HepG2 (cell line): Measurements from ENCODE around the gene TAS1R3. TPM values are rescaled to one million over a fixed set of nuclear protein-coding genes. Genes with fewer than 3 reads are reported as not detected.

ENCODE experiments used
- ATAC-seq: fragments of 200-7000 bp; cut with Tn5 transposase; 3 replicates; pipeline ENCODE4 v1.9.1; 2020; ENCODE audit warnings: mild to moderate bottlenecking, moderate library complexity
- BruUV-seq: library from RNA; stranded (reverse); fragments of 400-500 nt; replicated peaks from 2 replicates; lab custom pipeline; 2021; lab: Mats Ljungman, UMichigan
- CTCF ChIA-PET: fragments of 300-600 bp; formaldehyde crosslinking; extraction: SDS; loops from one replicate; lab custom pipeline; 2021; ENCODE audit warnings: low total read pairs, inconsistent platforms, low intra/inter-chr PET ratio; lab: Yijun Ruan, JAX
- POLR2A ChIA-PET: fragments of 350-600 bp; sonication (Branson Sonifier 250); formaldehyde crosslinking; loops from one replicate; lab custom pipeline; 2020; ENCODE audit warnings: antibody characterized with exemption, inconsistent platforms; lab: Yijun Ruan, JAX
- DNase-seq: peaks from one replicate; pipeline ENCODE4 v3.0.0-alpha.2; 2015; ENCODE audit warnings: low spot score
- FAIRE-seq: peaks from 3 replicates; lab custom pipeline; 2011; peaks lifted over from hg19 to GRCh38; lab: Jason Lieb, UNC
- H2AFZ ChIP-seq: one replicate; pipeline ENCODE4 v1.6.1; 2011; ENCODE audit warnings: low read length, inconsistent platforms
- H3K27ac ChIP-seq: fragments of 300-600 bp; 3 replicates; pipeline ENCODE4 v1.8.0; 2011; ENCODE audit warnings: mixed run types, mild to moderate bottlenecking, mixed read lengths, low read length, inconsistent platforms; ENCODE audit not compliant: insufficient read depth; ENCODE audit errors: extremely low read length
- H3K27me3 ChIP-seq, 2 experiments: fragments of 200-600 bp in 1 of 2; 2 replicates in 1 of 2; 3 replicates in 1 of 2; pipeline versions ENCODE4 v1.6.0 to v1.8.0; 2011; ENCODE audit warnings: low read length in 2 of 2, mild to moderate bottlenecking in 2 of 2, moderate library complexity in 2 of 2, inconsistent platforms in 1 of 2; ENCODE audit not compliant: insufficient read depth in 2 of 2, control insufficient read depth in 1 of 2
- H3K36me3 ChIP-seq, 2 experiments: fragments of 200-600 bp in 1 of 2; replicated peaks in 1 of 2; 2 replicates in 1 of 2; 3 replicates in 1 of 2; pipeline versions ENCODE4 v1.5.1 to v1.8.0; 2011; ENCODE audit warnings: low read length in 2 of 2, inconsistent platforms in 1 of 2; ENCODE audit not compliant: insufficient read depth in 2 of 2, control insufficient read depth in 1 of 2
- H3K4me1 ChIP-seq: 2 replicates; pipeline ENCODE4 v1.5.1; 2012; ENCODE audit warnings: low read length, inconsistent platforms; ENCODE audit not compliant: insufficient read depth
- H3K4me2 ChIP-seq: 2 replicates; pipeline ENCODE4 v1.6.0; 2011; ENCODE audit warnings: low read depth, low read length, inconsistent platforms
- H3K4me3 ChIP-seq, 3 experiments: fragments of 200-600 bp in 1 of 3; sonication (generic), shearing (Covaris generic) in 1 of 3; replicated peaks in 1 of 3; 2 replicates each; pipeline ENCODE4 v1.5.1; 2011 to 2016; ENCODE audit warnings: low read length in 3 of 3, inconsistent platforms in 2 of 3, low read depth in 2 of 3, mild to moderate bottlenecking in 2 of 3, control low read depth in 1 of 3, mixed read lengths in 1 of 3; ENCODE audit not compliant: insufficient read depth in 1 of 3
- H3K79me2 ChIP-seq: one replicate; pipeline ENCODE4 v1.6.1; 2011; ENCODE audit warnings: low read length, inconsistent platforms; ENCODE audit not compliant: insufficient read depth
- H3K9ac ChIP-seq: 2 replicates; pipeline ENCODE4 v1.6.0; 2011; ENCODE audit warnings: mild to moderate bottlenecking, low read depth, low read length, inconsistent platforms; ENCODE audit not compliant: insufficient read depth
- H3K9me3 ChIP-seq: 2 replicates; pipeline ENCODE4 v1.5.1; 2012; ENCODE audit warnings: mild to moderate bottlenecking, low read length
- H4K20me1 ChIP-seq: 2 replicates; pipeline ENCODE4 v1.6.0; 2011; ENCODE audit warnings: inconsistent platforms, mild to moderate bottlenecking, low read length, moderate library complexity; ENCODE audit not compliant: insufficient read depth
- CC2D1A ChIP-seq: sonication (generic); formaldehyde crosslinking; IDR thresholded peaks from 2 replicates; pipeline ENCODE4 v1.8.1; 2023; ENCODE audit warnings: mild to moderate bottlenecking, missing genetic modification reagents
- HMG20B ChIP-seq: conservative IDR thresholded peaks from 2 replicates; pipeline ENCODE4 v1.6.1; 2016; ENCODE audit warnings: missing genetic modification reagents, missing compliant biosample characterization
- HOXA3 ChIP-seq: sonication (generic); formaldehyde crosslinking; IDR thresholded peaks from 2 replicates; pipeline ENCODE4 v1.5.0; 2020; ENCODE audit warnings: missing genetic modification reagents
- MAFG ChIP-seq: sonication (generic); formaldehyde crosslinking; IDR thresholded peaks from 2 replicates; pipeline ENCODE4 v1.5.1; 2020; ENCODE audit warnings: mild to moderate bottlenecking, missing genetic modification reagents
- MEIS1 ChIP-seq: sonication (generic); formaldehyde crosslinking; IDR thresholded peaks from 2 replicates; pipeline ENCODE4 v1.9.0; 2021; ENCODE audit warnings: mild to moderate bottlenecking, missing genetic modification reagents, moderate library complexity, borderline replicate concordance
- NFE2L1 ChIP-seq: sonication (generic); formaldehyde crosslinking; IDR thresholded peaks from 2 replicates; pipeline ENCODE4 v1.4.0; 2020; ENCODE audit warnings: missing genetic modification reagents, mild to moderate bottlenecking, borderline replicate concordance
- RCOR2 ChIP-seq: IDR thresholded peaks from 2 replicates; pipeline ENCODE4 v1.6.1; 2016; ENCODE audit warnings: missing biosample characterization, missing genetic modification reagents
- RXRA ChIP-seq: sonication (generic); formaldehyde crosslinking; IDR thresholded peaks from 2 replicates; pipeline ENCODE4 v1.5.1; 2020; ENCODE audit warnings: missing genetic modification reagents
- SNAPC2 ChIP-seq: sonication (generic); formaldehyde crosslinking; IDR thresholded peaks from 2 replicates; pipeline ENCODE4 v1.8.1; 2022; ENCODE audit warnings: mild to moderate bottlenecking, missing genetic modification reagents
- ZBTB43 ChIP-seq: sonication (generic); formaldehyde crosslinking; conservative IDR thresholded peaks from 2 replicates; pipeline ENCODE4 v1.4.0; 2020; ENCODE audit warnings: missing genetic modification reagents
- ZFYVE20 ChIP-seq: sonication (generic); formaldehyde crosslinking; IDR thresholded peaks from 2 replicates; pipeline ENCODE4 v1.8.0; 2023; ENCODE audit warnings: low read depth, mild to moderate bottlenecking, moderate library complexity, missing genetic modification reagents, borderline replicate concordance
- ZNF446 ChIP-seq: sonication (generic); formaldehyde crosslinking; IDR thresholded peaks from 2 replicates; pipeline ENCODE4 v1.5.0; 2020; ENCODE audit warnings: mild to moderate bottlenecking, missing genetic modification reagents
- ZNF660 ChIP-seq: sonication (generic); formaldehyde crosslinking; IDR thresholded peaks from 2 replicates; pipeline ENCODE4 v1.5.1; 2020; ENCODE audit warnings: mild to moderate bottlenecking, low read depth, missing genetic modification reagents, borderline replicate concordance
- ZNF710 ChIP-seq: sonication (generic); formaldehyde crosslinking; IDR thresholded peaks from 2 replicates; pipeline ENCODE4 v1.5.0; 2020; ENCODE audit warnings: mild to moderate bottlenecking, missing genetic modification reagents, borderline replicate concordance
- ZNF749 ChIP-seq: sonication (generic); formaldehyde crosslinking; IDR thresholded peaks from 2 replicates; pipeline ENCODE4 v1.8.0; 2022; ENCODE audit warnings: mild to moderate bottlenecking, missing genetic modification reagents, moderate library complexity, borderline replicate concordance
- ZNF777 ChIP-seq: sonication (generic); formaldehyde crosslinking; IDR thresholded peaks from 2 replicates; pipeline ENCODE4 v1.4.0; 2020; ENCODE audit warnings: missing genetic modification reagents
- WGBS: methylation state at CpG from one replicate; pipeline ENCODE4 v1.1.6; 2017; ENCODE audit warnings: low lambda C conversion rate; 5-methylcytosine and 5-hydroxymethylcytosine counted together
- in situ Hi-C: cut with HindIII; loops from 2 replicates; pipeline ENCODE4 v1.10.0; 2017; ENCODE audit warnings: low pct_unique_long_range_greater_than_20kb; ENCODE audit not compliant: extremely low pct_ligation_motif_present
- intact Hi-C: fragments of 100-400 bp; cut with micrococcal nuclease; formaldehyde crosslinking; loops from one replicate; pipeline ENCODE4 v1.10.0; 2022; ENCODE audit not compliant: unreplicated experiment
- polyA plus RNA-seq, 8 experiments: library from polyadenylated mRNA; depleted of rRNA in 3 of 8; stranded (reverse) in 7 of 8; unstranded in 1 of 8; fragments of >200 nt; fragmentation: Illumina TruSeq in 4 of 8; extraction: Trizol in 4 of 8; gene quantifications; 2 replicates each; pipeline versions ENCODE4 v1.2.1 to v1.2.3, GENCODE V29; 2011 to 2016; ENCODE audit warnings: low read depth in 4 of 8, missing spikeins in 1 of 8, mixed read lengths in 1 of 8; ENCODE audit not compliant: insufficient read depth in 1 of 8
- total RNA-seq, 5 experiments: library from RNA; depleted of rRNA; stranded (reverse); fragments of >200 nt; fragmentation: Illumina TruSeq; extraction: Trizol; gene quantifications; 2 replicates each; pipeline ENCODE4 v1.2.3, GENCODE V29; 2016; ENCODE audit warnings: low read depth in 1 of 5
- TF ChIP-seq, protein P1 (sequence below): sonication (generic); formaldehyde crosslinking; IDR thresholded peaks from 2 replicates; pipeline ENCODE4 v1.4.0; 2020; ENCODE audit warnings: mild to moderate bottlenecking, missing genetic modification reagents
- TF ChIP-seq, protein P2 (sequence below): sonication (generic); formaldehyde crosslinking; IDR thresholded peaks from 2 replicates; pipeline ENCODE4 v1.8.0; 2022; ENCODE audit warnings: missing genetic modification reagents, low read depth, mild to moderate bottlenecking, borderline replicate concordance
- TF ChIP-seq, protein P3 (sequence below): sonication (generic); formaldehyde crosslinking; IDR thresholded peaks from 2 replicates; pipeline ENCODE4 v1.4.0; 2020; ENCODE audit warnings: missing genetic modification reagents, borderline replicate concordance
- TF ChIP-seq, protein P4 (sequence below): sonication (generic); formaldehyde crosslinking; IDR thresholded peaks from 2 replicates; pipeline ENCODE4 v1.4.0; 2020; ENCODE audit warnings: mild to moderate bottlenecking, low read depth, missing genetic modification reagents

Gene TAS1R3
- total and polyA plus RNA-seq, 2 of the 13 experiments (the other 11 are each of a cell fraction or from before 2014, with no cell fraction given), result 0.13 to 0.15 TPM

DNA sequence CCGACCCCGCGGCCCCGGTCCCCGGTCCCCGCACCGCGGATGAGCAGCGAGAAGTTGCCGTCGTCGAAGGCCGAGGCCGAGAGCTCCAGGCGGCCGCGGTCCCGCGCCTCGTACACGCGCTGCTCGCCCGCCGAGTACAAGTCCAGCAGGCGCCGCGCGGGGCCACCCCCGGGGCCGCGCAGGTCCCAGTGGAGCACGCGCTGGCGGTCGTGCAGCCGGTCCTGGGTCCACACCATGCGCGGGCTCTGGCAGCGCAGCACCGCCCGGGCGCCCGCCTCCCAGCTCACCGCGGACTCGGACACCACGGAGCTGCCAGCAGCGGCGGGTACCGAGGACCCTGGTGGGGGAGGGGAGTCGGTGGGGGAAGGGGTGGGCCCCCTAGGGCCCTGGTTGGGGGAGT is 24.3 kb downstream of the TAS1R3 start:
- Histone ChIP-seq H3K9me3 (no peaks in the 10 kb centered on the region), H3K4me3 (no peak overlapping the region; a peak in 1 of 6 replicates), H3K79me2 (peaks cover 4% of the 10 kb centered on the region), H4K20me1 (no peaks in the 10 kb centered on the region), H3K27me3 (no peaks in the 10 kb centered on the region), H2AFZ (no peak overlapping the region), H3K4me1 (peaks cover 52% of the 10 kb centered on the region), H3K27ac (no peak overlapping the region), H3K9ac (no peak overlapping the region), H3K4me2 (no peak overlapping the region), H3K36me3 (no peaks in the 10 kb centered on the region)
- WGBS, result 74% methylated on average over 35 of the region's 52 CpGs
- no TSS peak for BruUV-seq
- DNase-seq (no peak), FAIRE-seq (no peak), ATAC-seq (no peak)
- POLR2A ChIA-PET, result interaction anchor here (0.7 to 1.0 kb wide), 2 partner anchors 20 kb away, joined by 3 to 4 read pairs; no protein-coding TSS in a partner anchor
- in situ Hi-C loops (no loop called here), intact Hi-C loops (no loop called here)
- CTCF ChIA-PET, result no interaction called here
- TF ChIP-seq HOXA3 (CRISPR knock-in tag) (0 out of 2 replicates have a peak, but pooled peaks have one; percentile 28), MAFG (CRISPR knock-in tag) (no peak), ZFYVE20 (CRISPR knock-in tag) (no peak), CC2D1A (CRISPR knock-in tag) (no peak), HMG20B (CRISPR knock-in tag) (no peak), MEIS1 (CRISPR knock-in tag) (no peak), NFE2L1 (CRISPR knock-in tag) (no peak), ZNF660 (no peak), ZBTB43 (CRISPR knock-in tag) (no peak), RXRA (no peak), ZNF710 (CRISPR knock-in tag) (no peak), ZNF777 (CRISPR knock-in tag) (peak; percentile 56), SNAPC2 (CRISPR knock-in tag) (no peak), RCOR2 (CRISPR knock-in tag) (no peak), ZNF749 (CRISPR knock-in tag) (no peak), ZNF446 (no peak)
- TF ChIP-seq, protein P1, sequence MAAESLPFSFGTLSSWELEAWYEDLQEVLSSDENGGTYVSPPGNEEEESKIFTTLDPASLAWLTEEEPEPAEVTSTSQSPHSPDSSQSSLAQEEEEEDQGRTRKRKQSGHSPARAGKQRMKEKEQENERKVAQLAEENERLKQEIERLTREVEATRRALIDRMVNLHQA (CRISPR knock-in tag), result no peak
- TF ChIP-seq, protein P2, sequence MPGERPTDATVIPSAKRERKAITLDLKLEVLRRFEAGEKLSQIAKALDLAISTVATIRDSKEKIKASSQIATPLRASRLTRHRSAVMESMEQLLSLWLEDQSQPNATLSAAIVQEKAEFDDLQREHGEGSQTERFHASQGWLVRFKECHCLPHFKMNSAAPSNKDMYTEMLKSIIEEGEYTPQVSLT (CRISPR knock-in tag), result no peak
- TF ChIP-seq, protein P3, sequence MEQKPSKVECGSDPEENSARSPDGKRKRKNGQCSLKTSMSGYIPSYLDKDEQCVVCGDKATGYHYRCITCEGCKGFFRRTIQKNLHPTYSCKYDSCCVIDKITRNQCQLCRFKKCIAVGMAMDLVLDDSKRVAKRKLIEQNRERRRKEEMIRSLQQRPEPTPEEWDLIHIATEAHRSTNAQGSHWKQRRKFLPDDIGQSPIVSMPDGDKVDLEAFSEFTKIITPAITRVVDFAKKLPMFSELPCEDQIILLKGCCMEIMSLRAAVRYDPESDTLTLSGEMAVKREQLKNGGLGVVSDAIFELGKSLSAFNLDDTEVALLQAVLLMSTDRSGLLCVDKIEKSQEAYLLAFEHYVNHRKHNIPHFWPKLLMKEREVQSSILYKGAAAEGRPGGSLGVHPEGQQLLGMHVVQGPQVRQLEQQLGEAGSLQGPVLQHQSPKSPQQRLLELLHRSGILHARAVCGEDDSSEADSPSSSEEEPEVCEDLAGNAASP (CRISPR knock-in tag), result no peak
- TF ChIP-seq, protein P4, sequence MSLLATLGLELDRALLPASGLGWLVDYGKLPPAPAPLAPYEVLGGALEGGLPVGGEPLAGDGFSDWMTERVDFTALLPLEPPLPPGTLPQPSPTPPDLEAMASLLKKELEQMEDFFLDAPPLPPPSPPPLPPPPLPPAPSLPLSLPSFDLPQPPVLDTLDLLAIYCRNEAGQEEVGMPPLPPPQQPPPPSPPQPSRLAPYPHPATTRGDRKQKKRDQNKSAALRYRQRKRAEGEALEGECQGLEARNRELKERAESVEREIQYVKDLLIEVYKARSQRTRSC (CRISPR knock-in tag), result no peak
